Heart left ventricle (tissue), 13 donors: ENCODE results near the gene CCSER1.

ENCODE experiments used
- CTCF ChIP-seq, 12 donors: fragments of 200-600 bp; sonication (generic) in 4 of 12; IDR thresholded peaks; one replicate each; pipeline versions ENCODE4 v1.5.0 to v1.8.0; 2018 to 2022; ENCODE audit warnings: antibody characterized with exemption in 12 of 12, mild to moderate bottlenecking in 5 of 12
- POLR2A ChIP-seq, 2 donors: fragments of 450-650 bp; IDR thresholded peaks; one replicate each; pipeline ENCODE4 v1.6.1; 2017; ENCODE audit warnings: antibody characterized with exemption in 2 of 2, mild to moderate bottlenecking in 2 of 2, moderate library complexity in 2 of 2
- donor health status: ischemic (EF 13 %, LVEDD 7.1; RV severe dilation, severe dysfunction).
- donor health status: DM: no; HTN: yes; CAD: no.
- donor health status: DM: no; HTN: no; CAD: no.
- donor health status: ischemic (EF 25% LVEDD 6.9; RV normal size, moderate dysfunction).
- donor health status: ischemic (EF 25% LVEDD 5.7; RV mildly dilated, moderate dysfunction).
- donor health status: ischemic (EF 35%, LVEDD 5.7; RV mildly dilated, moderate dysfunction).
- donor health status: nonischemic (EF 11% LVEDD 7.7; RV severe dilation, severe dysfunction).
- donor health status: DM: yes; HTN: yes; CAD: no.
- donor health status: PGD.
- donor health status: ischemic (EF 29% LVEDD 5.4; RV normal size, mild dysfunction).
- donor health status: nonischemic (EF 23%, LVEDD 6.1; RV moderate dilation, normal function).

GRCh38 chr4:90190525-90190924, 63.3 kb downstream of the CCSER1 start:
- TF ChIP-seq CTCF (IDR thresholded peaks at IDR 0.05) (no peak), POLR2A (IDR thresholded peaks at IDR 0.05) (no peak)
